ACC112 (cell line): ENCODE results near the gene C11orf42.

Experiments used
- H2AFZ ChIP-seq: fragments of 200-600 bp; sonication (generic); one replicate; pipeline ENCODE4 v1.6.0; 2017; ENCODE audit warnings: antibody characterized with exemption, low read length; ENCODE audit not compliant: unreplicated experiment
- H3K27ac ChIP-seq: fragments of 200-600 bp; sonication (generic); 2 replicates; pipeline ENCODE4 v1.5.1; 2014; ENCODE audit warnings: low read depth, mild to moderate bottlenecking, antibody characterized with exemption, low read length, moderate library complexity
- H3K27me3 ChIP-seq: fragments of 200-600 bp; sonication (generic); 2 replicates; pipeline ENCODE4 v1.6.1; 2014; ENCODE audit warnings: mild to moderate bottlenecking, antibody characterized with exemption, low read length, moderate library complexity, mixed read lengths; ENCODE audit not compliant: insufficient read depth
- H3K36me3 ChIP-seq: fragments of 200-600 bp; sonication (generic); 2 replicates; pipeline ENCODE4 v1.6.1; 2016; ENCODE audit warnings: mild to moderate bottlenecking, antibody characterized with exemption, low read length, moderate library complexity, mixed read lengths; ENCODE audit not compliant: insufficient read depth
- H3K4me1 ChIP-seq: fragments of 200-600 bp; sonication (generic); one replicate; pipeline ENCODE4 v1.6.1; 2016; ENCODE audit warnings: low read length, mixed read lengths; ENCODE audit not compliant: insufficient read depth, unreplicated experiment, control insufficient read depth
- H3K4me3 ChIP-seq: fragments of 200-600 bp; sonication (generic); 2 replicates; pipeline ENCODE4 v1.5.1; 2014; ENCODE audit warnings: mild to moderate bottlenecking, low read depth, low read length
- H3K79me2 ChIP-seq: fragments of 200-600 bp; sonication (generic); one replicate; pipeline ENCODE4 v1.6.0; 2016; ENCODE audit warnings: low read length; ENCODE audit not compliant: control insufficient read depth, unreplicated experiment, insufficient read depth

The C11orf42 gene

DNA sequence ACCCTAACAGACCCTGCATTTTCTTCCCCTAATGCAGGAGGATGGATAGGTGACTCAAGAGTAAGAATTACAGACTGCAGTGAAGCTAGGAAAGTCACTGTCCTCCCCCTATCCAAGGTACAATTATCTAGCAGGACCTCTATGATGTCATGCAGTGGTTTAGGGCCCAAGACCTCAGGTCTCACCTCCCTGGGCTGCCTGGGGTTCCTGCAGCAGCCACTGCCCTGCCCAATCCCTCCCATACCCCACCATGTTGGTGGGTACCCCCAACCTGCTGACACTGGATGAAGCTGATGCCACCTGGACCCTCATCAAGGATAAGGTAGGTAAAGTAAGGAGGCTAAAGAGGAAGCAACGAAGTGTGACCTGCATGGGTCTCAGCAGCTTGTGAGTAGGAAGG is at the start of gene C11orf42:
C11orf42 (plus strand) TSS at position 192 of the 400 bp plus-strand sequence; CDS start at position 251, 59 bp downstream.
- Histone ChIP-seq H3K36me3 (no peaks in the 10 kb centered on the region), H2AFZ (no peak within 1 kb of the TSS), H3K79me2 (no peaks in the 10 kb centered on the region), H3K4me3 (no peak within 1 kb of the TSS), H3K4me1 (no peaks in the 10 kb centered on the region), H3K27ac (no peak within 1 kb of the TSS), H3K27me3 (no peaks in the 10 kb centered on the region)

- Histone ChIP-seq H2AFZ (no peak overlapping the region), H3K27ac (no peak overlapping the region), H3K79me2 (no peaks in the 10 kb centered on the region), H3K27me3 (no peaks in the 10 kb centered on the region; the same call in 1 of the 2 replicates), H3K36me3 (no peaks in the 10 kb centered on the region), H3K4me1 (no peaks in the 10 kb centered on the region), H3K4me3 (no peak overlapping the region)
Observed at GRCh38 chr11:6156628-6157359, 48.6 kb upstream of the C11orf42 start.

GRCh38 chr11:6170226-6170625 is 35.1 kb upstream of the C11orf42 start, which contains the start of gene OR52B2:
Gene OR52B2, minus strand, starts transcription at chr11:6170326. Its CDS starts 0 bp downstream, at chr11:6170326.
- Histone ChIP-seq H2AFZ (no peak within 1 kb of the TSS), H3K27ac (no peak within 1 kb of the TSS), H3K27me3 (peaks cover 46% of the 10 kb centered on the region)

DNA sequence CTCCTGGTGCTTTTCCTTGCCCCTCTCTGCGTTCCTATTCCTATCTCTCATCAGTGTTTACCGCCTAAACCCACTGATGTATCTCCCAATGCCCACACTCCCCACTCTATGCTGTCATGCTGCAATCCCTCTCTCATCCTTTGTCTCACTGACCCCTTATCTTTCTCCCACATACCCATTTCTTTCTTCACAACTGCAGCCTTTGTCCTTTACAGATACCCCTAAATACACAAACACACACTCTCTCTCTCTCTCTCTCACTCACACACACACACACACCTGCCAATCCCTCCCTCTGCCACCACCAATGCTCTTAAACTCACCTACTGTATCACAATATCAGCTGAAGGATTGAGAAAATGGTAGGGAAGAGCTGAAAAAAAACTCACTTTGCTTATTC is 29.9 kb upstream of the C11orf42 start:
- H3K36me3 ChIP-seq, result no peaks in the 10 kb centered on the region
- H3K4me1 ChIP-seq, result no peaks in the 10 kb centered on the region
- H3K27ac ChIP-seq, result no peak overlapping the region
- H3K4me3 ChIP-seq, result no peak overlapping the region
- no peak overlapping the region for H2AFZ ChIP-seq
- no peaks in the 10 kb centered on the region for H3K79me2 ChIP-seq
- H3K27me3 ChIP-seq, result peaks cover 41% of the 10 kb centered on the region

More at GRCh38 chr11:6170226-6170625, 35.1 kb upstream of the C11orf42 start, which contains the start of gene OR52B2:
- Histone ChIP-seq H3K79me2 (no peaks in the 10 kb centered on the region), H3K36me3 (no peaks in the 10 kb centered on the region), H3K4me3 (no peak within 1 kb of the TSS), H3K4me1 (no peaks in the 10 kb centered on the region)

GRCh38 chr11:6191742-6192141 is 13.6 kb upstream of the C11orf42 start:
- H3K36me3 ChIP-seq, result no peaks in the 10 kb centered on the region
- H2AFZ ChIP-seq, result no peak overlapping the region
- no peak overlapping the region for H3K27ac ChIP-seq
- peaks cover 16% of the 10 kb centered on the region; the same call in 1 of the 2 replicates for H3K27me3 ChIP-seq
- H3K4me1 ChIP-seq, result no peaks in the 10 kb centered on the region
- H3K79me2 ChIP-seq, result no peaks in the 10 kb centered on the region
- no peak overlapping the region for H3K4me3 ChIP-seq

DNA sequence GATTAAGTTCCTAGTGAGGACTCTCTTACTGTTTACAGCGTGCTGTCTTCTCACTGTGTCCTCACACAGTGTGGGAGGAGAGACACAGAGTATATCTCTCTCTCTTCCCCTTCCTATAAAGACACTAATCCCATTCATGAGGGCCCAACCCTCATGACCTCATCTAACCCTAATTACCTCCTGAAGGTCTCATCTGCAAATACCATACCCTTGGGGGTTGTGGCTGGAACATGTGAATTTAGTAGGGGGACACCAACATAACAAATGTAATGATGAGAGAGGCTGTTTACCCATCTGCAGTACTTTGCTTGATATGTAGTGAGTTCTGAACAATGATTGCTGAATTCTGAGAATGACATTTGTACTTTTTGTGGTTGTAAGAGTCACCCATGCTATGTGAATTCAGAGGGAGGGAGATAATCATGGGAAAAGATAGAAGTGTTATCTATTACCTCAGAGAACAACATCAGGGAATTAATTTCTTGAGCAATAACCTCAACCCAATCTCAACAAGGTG is 11.2 kb upstream of the C11orf42 start:
- H3K4me3 ChIP-seq, result no peak overlapping the region
- H3K79me2 ChIP-seq, result no peaks in the 10 kb centered on the region

DNA sequence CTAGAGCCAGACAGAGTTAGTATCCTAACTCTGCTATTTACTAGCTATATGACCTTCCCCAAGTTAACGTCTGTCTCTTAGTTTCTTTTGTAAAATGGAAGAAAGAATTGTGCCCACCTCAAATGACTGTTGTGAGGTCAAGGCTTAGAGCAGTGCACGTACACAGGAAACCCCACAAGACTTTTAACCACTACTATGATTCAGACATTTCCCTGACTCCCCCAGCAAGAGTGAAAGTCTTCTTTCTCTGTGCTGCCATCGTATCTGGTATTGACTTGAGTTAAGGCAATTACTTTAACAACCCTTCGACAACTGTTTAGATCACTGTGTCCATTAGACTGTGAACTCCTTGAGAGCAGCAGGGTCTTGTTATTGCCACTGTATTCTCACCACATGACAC is 9.0 kb upstream of the C11orf42 start:
- Histone ChIP-seq H3K27me3 (peaks cover 16% of the 10 kb centered on the region; the same call in 1 of the 2 replicates), H3K4me3 (no peak overlapping the region), H2AFZ (no peak overlapping the region), H3K4me1 (no peaks in the 10 kb centered on the region), H3K36me3 (no peaks in the 10 kb centered on the region), H3K79me2 (no peaks in the 10 kb centered on the region), H3K27ac (no peak overlapping the region)

More for the DNA sequence above, 11.2 kb upstream of the C11orf42 start:
- Histone ChIP-seq H3K36me3 (no peaks in the 10 kb centered on the region), H3K4me1 (no peaks in the 10 kb centered on the region), H2AFZ (no peak overlapping the region), H3K27me3 (peaks cover 16% of the 10 kb centered on the region; the same call in 1 of the 2 replicates), H3K27ac (no peak overlapping the region)

GRCh38 chr11:6197466-6198200 is 7.7 kb upstream of the C11orf42 start:
- H3K27ac ChIP-seq, result no peak overlapping the region
- H3K79me2 ChIP-seq, result no peaks in the 10 kb centered on the region
- H3K4me1 ChIP-seq, result no peaks in the 10 kb centered on the region
- H3K4me3 ChIP-seq, result no peak overlapping the region
- peaks cover 16% of the 10 kb centered on the region; the same call in 1 of the 2 replicates for H3K27me3 ChIP-seq
- H3K36me3 ChIP-seq, result no peaks in the 10 kb centered on the region
- no peak overlapping the region for H2AFZ ChIP-seq

DNA sequence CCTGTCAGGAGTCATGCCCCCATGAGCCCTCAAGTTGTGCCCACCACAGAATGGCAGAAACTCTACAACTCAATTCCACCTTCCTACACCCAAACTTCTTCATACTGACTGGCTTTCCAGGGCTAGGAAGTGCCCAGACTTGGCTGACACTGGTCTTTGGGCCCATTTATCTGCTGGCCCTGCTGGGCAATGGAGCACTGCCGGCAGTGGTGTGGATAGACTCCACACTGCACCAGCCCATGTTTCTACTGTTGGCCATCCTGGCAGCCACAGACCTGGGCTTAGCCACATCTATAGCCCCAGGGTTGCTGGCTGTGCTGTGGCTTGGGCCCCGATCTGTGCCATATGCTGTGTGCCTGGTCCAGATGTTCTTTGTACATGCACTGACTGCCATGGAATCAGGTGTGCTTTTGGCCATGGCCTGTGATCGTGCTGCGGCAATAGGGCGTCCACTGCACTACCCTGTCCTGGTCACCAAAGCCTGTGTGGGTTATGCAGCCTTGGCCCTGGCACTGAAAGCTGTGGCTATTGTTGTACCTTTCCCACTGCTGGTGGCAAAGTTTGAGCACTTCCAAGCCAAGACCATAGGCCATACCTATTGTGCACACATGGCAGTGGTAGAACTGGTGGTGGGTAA is 6.1 kb upstream of the C11orf42 start, which contains the start of gene OR52W1:
OR52W1 (plus strand) TSS at position 51 of the 637 bp plus-strand sequence; CDS start at position 51, 0 bp downstream.
- H3K36me3 ChIP-seq, result no peaks in the 10 kb centered on the region
- no peak within 1 kb of the TSS for H2AFZ ChIP-seq

DNA sequence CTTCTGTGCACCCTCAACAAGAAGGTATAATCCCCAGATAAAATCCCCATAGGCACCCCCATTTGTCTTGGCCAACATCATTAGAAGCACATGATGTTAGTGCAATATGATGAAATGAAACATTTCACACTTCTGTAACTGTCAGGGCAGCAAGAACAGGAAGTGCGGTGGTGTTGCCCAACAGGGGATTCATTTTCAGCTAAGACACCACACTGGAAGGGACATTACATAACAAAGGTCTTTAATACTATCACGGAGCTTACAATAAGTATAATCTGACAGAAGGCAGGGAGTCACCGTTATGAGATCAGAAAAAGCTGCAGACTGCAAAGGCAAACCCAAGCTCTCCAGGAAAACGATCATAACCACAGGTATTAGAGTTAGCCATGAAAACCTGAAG is 4.4 kb upstream of the C11orf42 start:
- Histone ChIP-seq H2AFZ (no peak overlapping the region), H3K27ac (no peak overlapping the region), H3K4me1 (no peaks in the 10 kb centered on the region), H3K4me3 (no peak overlapping the region), H3K79me2 (no peaks in the 10 kb centered on the region), H3K27me3 (no peaks in the 10 kb centered on the region), H3K36me3 (no peaks in the 10 kb centered on the region)

More for the DNA sequence above, 6.1 kb upstream of the C11orf42 start, which contains the start of gene OR52W1:
- Histone ChIP-seq H3K27me3 (peaks cover 6% of the 10 kb centered on the region; the same call in 1 of the 2 replicates), H3K79me2 (no peaks in the 10 kb centered on the region), H3K4me3 (no peak within 1 kb of the TSS), H3K27ac (no peak within 1 kb of the TSS), H3K4me1 (no peaks in the 10 kb centered on the region)
